ENCODE results near the gene IFNA6.

DNA sequence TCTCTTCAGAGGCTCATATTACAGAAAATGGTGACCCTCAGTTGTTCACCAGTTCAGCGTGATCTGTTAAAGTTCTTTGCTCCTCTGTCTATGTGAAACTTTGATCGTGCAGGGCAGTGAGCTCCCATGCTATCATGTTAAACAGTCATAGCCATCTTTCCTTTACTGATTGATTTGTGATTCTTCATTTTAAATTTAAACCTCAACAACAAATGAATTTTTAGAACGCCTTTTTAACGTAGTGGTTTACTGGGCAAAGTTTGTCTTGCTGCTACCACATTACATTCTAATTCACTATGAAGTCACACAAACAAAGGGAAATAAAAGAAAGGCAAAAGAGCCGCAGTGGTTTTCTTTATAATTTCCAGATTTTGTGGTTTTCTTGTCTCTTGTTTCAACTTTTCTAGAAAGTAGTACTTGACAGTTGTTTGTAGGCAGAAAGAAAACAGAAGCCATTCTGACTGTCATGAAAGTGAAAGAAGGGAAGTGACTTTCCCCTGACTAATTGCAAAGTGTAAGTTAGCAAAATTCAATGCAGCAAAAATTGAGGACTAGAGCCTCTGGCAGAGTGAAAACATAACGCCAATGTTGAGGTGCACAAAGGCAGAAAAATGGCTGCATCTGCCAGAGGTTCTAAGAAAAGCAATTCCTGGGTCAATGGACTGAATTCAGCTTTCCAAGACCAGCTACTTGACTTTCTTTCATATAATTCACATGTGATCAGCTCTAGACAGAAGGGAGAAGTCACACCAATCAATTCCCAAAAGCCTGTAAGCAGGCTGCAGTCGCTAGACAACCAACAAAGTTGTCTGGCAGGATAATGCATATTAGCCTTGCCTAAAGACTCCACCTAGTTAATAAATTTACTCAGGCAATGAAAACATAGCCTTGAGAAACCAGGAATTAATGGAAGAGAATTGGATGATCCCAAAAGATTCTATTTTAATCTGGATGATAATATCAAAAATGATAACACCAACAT lies 7.1 kb upstream of the IFNA6 start:
- no peak for TF ChIP-seq POLR2A (IDR thresholded peaks at IDR 0.05; ENCODE audit: control extremely low read depth in 1 of 2, low read depth in 2 of 2, low read length in 2 of 2)
- TF ChIP-seq, protein P1, sequence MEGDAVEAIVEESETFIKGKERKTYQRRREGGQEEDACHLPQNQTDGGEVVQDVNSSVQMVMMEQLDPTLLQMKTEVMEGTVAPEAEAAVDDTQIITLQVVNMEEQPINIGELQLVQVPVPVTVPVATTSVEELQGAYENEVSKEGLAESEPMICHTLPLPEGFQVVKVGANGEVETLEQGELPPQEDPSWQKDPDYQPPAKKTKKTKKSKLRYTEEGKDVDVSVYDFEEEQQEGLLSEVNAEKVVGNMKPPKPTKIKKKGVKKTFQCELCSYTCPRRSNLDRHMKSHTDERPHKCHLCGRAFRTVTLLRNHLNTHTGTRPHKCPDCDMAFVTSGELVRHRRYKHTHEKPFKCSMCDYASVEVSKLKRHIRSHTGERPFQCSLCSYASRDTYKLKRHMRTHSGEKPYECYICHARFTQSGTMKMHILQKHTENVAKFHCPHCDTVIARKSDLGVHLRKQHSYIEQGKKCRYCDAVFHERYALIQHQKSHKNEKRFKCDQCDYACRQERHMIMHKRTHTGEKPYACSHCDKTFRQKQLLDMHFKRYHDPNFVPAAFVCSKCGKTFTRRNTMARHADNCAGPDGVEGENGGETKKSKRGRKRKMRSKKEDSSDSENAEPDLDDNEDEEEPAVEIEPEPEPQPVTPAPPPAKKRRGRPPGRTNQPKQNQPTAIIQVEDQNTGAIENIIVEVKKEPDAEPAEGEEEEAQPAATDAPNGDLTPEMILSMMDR (IDR thresholded peaks at IDR 0.05; ENCODE audit: control extremely low read depth in 1 of 3, insufficient read depth in 1 of 3, low read depth in 1 of 3, low read length in 3 of 3): no peak
- TF ChIP-seq CEBPB (IDR thresholded peaks at IDR 0.05; ENCODE audit: low read depth, low read length): no peak
- no peak for TF ChIP-seq SAP30 (IDR thresholded peaks at IDR 0.05; ENCODE audit: insufficient read depth, insufficient replicate concordance, low read length)
- TF ChIP-seq JUND (IDR thresholded peaks at IDR 0.05; ENCODE audit: low read length): no peak

All from H1 (cell line).